Panc1 (cell line): ENCODE results near the gene EVL. TPM values are rescaled to one million over a fixed set of nuclear protein-coding genes. Genes with fewer than 3 reads are reported as not detected.

Experiments
- ATAC-seq: fragments of 200-7000 bp; cut with Tn5 transposase; 2 replicates; pipeline ENCODE4 v1.9.1; 2020; ENCODE audit warnings: mild to moderate bottlenecking, moderate library complexity
- BruUV-seq: library from RNA; stranded (reverse); fragments of 400-500 nt; replicated peaks from 2 replicates; lab custom pipeline; 2021; lab: Mats Ljungman, UMichigan
- CTCF ChIA-PET: fragments of 300-600 bp; sonication (Branson Sonifier 250); formaldehyde crosslinking; loops from one replicate; lab custom pipeline; 2022; ENCODE audit warnings: antibody characterized with exemption; lab: Charles Lee
- POLR2A ChIA-PET: fragments of 300-600 bp; sonication (Branson Sonifier 250); formaldehyde crosslinking; loops from one replicate; lab custom pipeline; 2022; ENCODE audit warnings: antibody characterized with exemption; lab: Charles Lee
- DNase-seq: peaks from one replicate; pipeline ENCODE4 v3.0.0-alpha.2; 2010; ENCODE audit warnings: low read depth, low spot score
- H3K27ac ChIP-seq: 2 replicates; pipeline ENCODE4 v1.5.1; 2011; ENCODE audit warnings: mild to moderate bottlenecking, low read length, inconsistent platforms
- H3K27me3 ChIP-seq: fragments of 200-500 bp; sonication (Bioruptor generic); 2 replicates; pipeline ENCODE4 v1.6.0; 2014; ENCODE audit warnings: low read length, inconsistent platforms; ENCODE audit not compliant: control insufficient read depth, insufficient read depth
- H3K36me3 ChIP-seq: fragments of 200-500 bp; sonication (Bioruptor generic); 2 replicates; pipeline ENCODE4 v1.5.1; 2014; ENCODE audit warnings: inconsistent platforms, mild to moderate bottlenecking, low read length, moderate library complexity; ENCODE audit not compliant: control insufficient read depth, insufficient read depth
- H3K4me1 ChIP-seq: 2 replicates; pipeline ENCODE4 v1.5.1; 2011; ENCODE audit warnings: inconsistent platforms, mild to moderate bottlenecking, low read length, moderate library complexity; ENCODE audit not compliant: control insufficient read depth, insufficient read depth
- H3K4me3 ChIP-seq, 2 experiments: 2 replicates each; pipeline ENCODE4 v1.5.1; 2011 to 2012; ENCODE audit warnings: low read depth in 2 of 2, low read length in 2 of 2, mild to moderate bottlenecking in 2 of 2, inconsistent platforms in 1 of 2, moderate library complexity in 1 of 2
- H3K9me3 ChIP-seq: fragments of 200-500 bp; sonication (Bioruptor generic); 2 replicates; pipeline ENCODE4 v1.5.1; 2014; ENCODE audit warnings: low read depth, mild to moderate bottlenecking, inconsistent platforms, low read length, moderate library complexity; ENCODE audit not compliant: control insufficient read depth, insufficient read depth
- CTCF ChIP-seq: fragments of 450-650 bp; IDR thresholded peaks from 2 replicates; pipeline ENCODE4 v1.5.1; 2017; ENCODE audit warnings: mild to moderate bottlenecking
- POLR2AphosphoS5 ChIP-seq: IDR thresholded peaks from 2 replicates; pipeline ENCODE4 v1.6.1; 2012; ENCODE audit warnings: mild to moderate bottlenecking, low read depth, low read length, moderate library complexity
- REST ChIP-seq, 2 experiments: IDR thresholded peaks; 2 replicates each; pipeline ENCODE4 v1.6.1; 2011 to 2012; ENCODE audit warnings: low read depth in 2 of 2, control low read depth in 1 of 2, low read length in 1 of 2, mild to moderate bottlenecking in 1 of 2, moderate library complexity in 1 of 2; ENCODE audit not compliant: insufficient read depth in 1 of 2
- SIN3A ChIP-seq: IDR thresholded peaks from 2 replicates; pipeline ENCODE4 v1.6.1; 2012; ENCODE audit warnings: low read depth, mild to moderate bottlenecking, low read length, moderate library complexity, borderline replicate concordance; ENCODE audit not compliant: insufficient read depth
- TCF7L2 ChIP-seq: IDR thresholded peaks from 2 replicates; pipeline ENCODE4 v1.6.1; 2011; ENCODE audit warnings: mild to moderate bottlenecking, low read depth, low read length, inconsistent platforms
- in situ Hi-C: cut with HindIII; loops from 2 replicates; pipeline ENCODE4 v1.10.0; 2016; ENCODE audit warnings: low sequenced_read_pairs, low pct_unique_long_range_greater_than_20kb
- intact Hi-C: fragments of 100-400 bp; cut with micrococcal nuclease; formaldehyde crosslinking; loops from one replicate; pipeline ENCODE4 v1.10.0; 2022; ENCODE audit not compliant: unreplicated experiment
- total RNA-seq: library from RNA; stranded (reverse); gene quantifications from one replicate; pipeline ENCODE4 v1.2.1, GENCODE V29; 2021; ENCODE audit not compliant: unreplicated experiment

Gene EVL
- total RNA-seq, 1 experiment from 2014 or later, result 38.3 TPM

GRCh38 chr14:100051543-100051942, 13.7 kb upstream of the EVL start:
- no peak overlapping the region for H3K4me3 ChIP-seq
- intact Hi-C loops, result no loop called here
- 0 out of 2 replicates have a peak, but pooled peaks cover 4% of the 10 kb centered on the region for H3K4me1 ChIP-seq
- TF ChIP-seq POLR2AphosphoS5 (no peak), TCF7L2 (no peak), SIN3A (no peak), REST (IDR thresholded peaks at IDR 0.05; ENCODE audit: insufficient read depth in 1 of 2, low read depth in 2 of 2, low read length in 1 of 2) (no peak), CTCF (no peak)
- no peaks in the 10 kb centered on the region for H3K9me3 ChIP-seq
- no peaks in the 10 kb centered on the region for H3K36me3 ChIP-seq
- DNase-seq (no peak), ATAC-seq (no peak)
- no TSS peak for BruUV-seq
- in situ Hi-C loops, result no loop called here
- no peak overlapping the region for H3K27ac ChIP-seq
- ChIA-PET POLR2A (no interaction called here), CTCF (no interaction called here)
- no peaks in the 10 kb centered on the region for H3K27me3 ChIP-seq

- POLR2A ChIA-PET, result no interaction called here
- ATAC-seq (no peak), DNase-seq (no peak)
- CTCF ChIA-PET, result no interaction called here
- H3K27me3 ChIP-seq, result no peaks in the 10 kb centered on the region
- intact Hi-C loops, result no loop called here
- 0 out of 2 replicates have a peak, but pooled peaks cover 4% of the 10 kb centered on the region for H3K4me1 ChIP-seq
- in situ Hi-C loops, result no loop called here
- TF ChIP-seq CTCF, result no peak
- no peak for TF ChIP-seq SIN3A
- no peak for TF ChIP-seq TCF7L2
- TF ChIP-seq POLR2AphosphoS5, result no peak
- BruUV-seq, result no TSS peak
- no peak overlapping the region for H3K4me3 ChIP-seq
- no peak overlapping the region for H3K27ac ChIP-seq
- H3K36me3 ChIP-seq, result no peaks in the 10 kb centered on the region
- no peaks in the 10 kb centered on the region for H3K9me3 ChIP-seq
Observed at GRCh38 chr14:100052819-100053218, 12.4 kb upstream of the EVL start.
